Activated naive CD4-positive, alpha-beta T cell treated with anti-CD3 and anti-CD28 coated beads for 36 hours (primary cell): ENCODE results near the gene PPP2R1B. TPM values are rescaled to one million over a fixed set of nuclear protein-coding genes. Genes with fewer than 3 reads are reported as not detected.
"Not testable (repeated sequence)": the region's sequence is repeated elsewhere in the genome, so short reads cannot be mapped to it uniquely, and the experiment has no call there.

Experiments
- CTCF ChIA-PET: fragments of 350-600 bp; sonication (Branson Sonifier 250); formaldehyde crosslinking; loops from one replicate; lab custom pipeline; 2021; ENCODE audit warnings: antibody characterized with exemption; lab: Charles Lee
- DNase-seq: peaks from one replicate; pipeline ENCODE4 v3.0.0-alpha.2; 2020
- H3K27ac Mint-ChIP-seq: one replicate; pipeline ENCODE4 v1.8.0; 2021; ENCODE audit warnings: mild to moderate bottlenecking, mixed read lengths
- H3K27me3 Mint-ChIP-seq: one replicate; pipeline ENCODE4 v1.8.0; 2021; ENCODE audit warnings: low read depth, mixed read lengths
- H3K36me3 Mint-ChIP-seq: one replicate; pipeline ENCODE4 v1.8.0; 2021; ENCODE audit warnings: low read depth, mixed read lengths
- H3K4me1 Mint-ChIP-seq: one replicate; pipeline ENCODE4 v1.8.0; 2021; ENCODE audit warnings: low read depth, mixed read lengths
- H3K4me3 Mint-ChIP-seq: one replicate; pipeline ENCODE4 v1.8.0; 2021; ENCODE audit warnings: mild to moderate bottlenecking, moderate library complexity, mixed read lengths
- H3K9me3 Mint-ChIP-seq: one replicate; pipeline ENCODE4 v1.8.0; 2021; ENCODE audit warnings: mixed read lengths
- intact Hi-C: fragments of 100-400 bp; cut with micrococcal nuclease; formaldehyde crosslinking; loops from one replicate; pipeline ENCODE4 v1.15.1; 2023
- total RNA-seq, 2 experiments: library from RNA; stranded (reverse); gene quantifications; one replicate each; pipeline ENCODE4 v1.2.3, GENCODE V29; 2021

Gene PPP2R1B
- total RNA-seq, 2 experiments from 2014 or later: 36.7 to 43.8 TPM

DNA sequence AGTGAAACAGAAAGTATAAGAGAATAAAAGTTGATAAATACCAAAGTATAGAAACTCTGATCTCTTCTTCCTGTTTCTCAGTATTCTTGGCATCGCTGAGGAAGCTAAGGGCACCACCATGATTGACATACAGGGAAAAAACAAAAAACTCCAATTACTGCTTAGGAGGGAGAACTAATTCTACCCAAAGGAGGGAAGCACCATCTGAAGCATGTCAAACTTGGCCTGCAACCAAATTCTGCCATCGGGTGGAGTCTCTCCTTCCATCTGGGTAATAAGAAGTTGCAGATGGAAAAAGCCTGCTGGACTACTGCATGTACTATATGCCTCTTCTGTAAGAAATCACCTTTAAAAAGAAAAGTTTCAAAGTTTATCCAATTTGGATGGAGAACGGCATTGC, 30.5 kb upstream of the PPP2R1B start:
- H3K36me3 Mint-ChIP-seq: peaks cover 32% of the 10 kb centered on the region
- intact Hi-C loops: no loop called here
- peaks cover 2% of the 10 kb centered on the region for H3K9me3 Mint-ChIP-seq
- no peak for DNase-seq
- no peak overlapping the region for H3K4me3 Mint-ChIP-seq
- CTCF ChIA-PET: interaction anchor here (2.0 kb wide), 1 partner anchor 45 kb away, joined by 5 read pairs; no protein-coding TSS in a partner anchor
- no peak overlapping the region for H3K27ac Mint-ChIP-seq
- no peaks in the 10 kb centered on the region for H3K27me3 Mint-ChIP-seq
- peaks cover 5% of the 10 kb centered on the region for H3K4me1 Mint-ChIP-seq

GRCh38 chr11:111795334-111795985, 29.3 kb upstream of the PPP2R1B start:
- CTCF ChIA-PET: interaction anchor here (1.0 to 2.0 kb wide), 3 partner anchors 18 to 46 kb away, joined by 3 to 5 read pairs (median 3); no protein-coding TSS in a partner anchor
- H3K4me1 Mint-ChIP-seq: peaks cover 5% of the 10 kb centered on the region
- no peak for DNase-seq
- H3K27ac Mint-ChIP-seq: no peak overlapping the region
- peaks cover 2% of the 10 kb centered on the region for H3K9me3 Mint-ChIP-seq
- H3K36me3 Mint-ChIP-seq: peaks cover 29% of the 10 kb centered on the region
- H3K27me3 Mint-ChIP-seq: no peaks in the 10 kb centered on the region
- H3K4me3 Mint-ChIP-seq: no peak overlapping the region
- intact Hi-C loops: no loop called here

DNA sequence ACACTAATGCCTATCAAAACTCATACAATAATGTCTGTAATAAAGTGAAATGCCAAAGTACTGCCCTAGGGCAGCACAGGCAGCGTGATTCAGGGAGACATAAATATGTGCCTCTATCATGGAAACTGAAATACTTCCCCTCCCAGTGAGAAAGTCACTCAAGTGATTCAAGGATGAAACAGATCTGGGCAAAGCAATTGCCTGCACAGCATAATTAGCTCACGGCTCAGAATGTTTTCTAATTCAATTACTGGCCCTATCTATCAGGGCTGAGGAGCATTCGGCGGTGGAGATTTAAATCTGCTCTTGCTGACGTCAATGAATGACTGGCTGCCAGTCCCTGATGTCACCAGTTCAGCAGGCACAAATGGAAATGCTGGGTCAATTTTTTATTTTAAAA, 27.7 kb upstream of the PPP2R1B start:
- peaks cover 2% of the 10 kb centered on the region for H3K9me3 Mint-ChIP-seq
- H3K27ac Mint-ChIP-seq: no peak overlapping the region
- intact Hi-C loops: no loop called here
- DNase-seq: no peak
- CTCF ChIA-PET: interaction anchor here (1.1 kb wide), 1 partner anchor 12 kb away, joined by 3 read pairs; no protein-coding TSS in a partner anchor
- peaks cover 21% of the 10 kb centered on the region for H3K36me3 Mint-ChIP-seq
- no peaks in the 10 kb centered on the region for H3K27me3 Mint-ChIP-seq
- peaks cover 5% of the 10 kb centered on the region for H3K4me1 Mint-ChIP-seq
- H3K4me3 Mint-ChIP-seq: no peak overlapping the region

DNA sequence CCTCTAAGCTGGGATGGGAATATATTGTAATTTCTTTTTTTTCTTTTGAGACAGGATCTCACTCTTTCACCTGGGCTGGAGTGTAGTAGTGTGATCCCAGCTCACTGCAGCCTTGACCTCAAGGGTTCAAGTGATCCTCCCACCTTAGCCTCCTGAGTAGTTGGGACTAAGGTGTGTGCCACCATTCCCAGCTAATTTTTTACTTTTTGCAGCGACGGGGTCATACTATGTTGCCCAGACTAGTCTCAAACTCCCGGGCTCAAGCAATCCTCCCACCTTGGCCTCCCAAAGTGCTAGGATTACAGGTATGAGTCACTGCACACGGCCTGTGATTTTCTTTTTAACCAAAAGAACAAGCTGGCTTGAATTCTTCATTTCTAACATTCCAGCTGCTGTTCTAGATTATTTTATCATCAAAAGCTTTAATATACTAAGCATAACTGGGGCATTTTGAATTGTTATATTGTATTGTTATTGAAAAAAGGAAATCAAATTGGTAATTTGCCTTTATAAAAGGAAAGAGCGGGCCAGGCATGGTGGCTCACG, 26.8 kb upstream of the PPP2R1B start:
- intact Hi-C loops: no loop called here
- no peak for DNase-seq
- H3K9me3 Mint-ChIP-seq: peaks cover 2% of the 10 kb centered on the region
- H3K4me1 Mint-ChIP-seq: peaks cover 5% of the 10 kb centered on the region
- no peaks in the 10 kb centered on the region for H3K27me3 Mint-ChIP-seq
- H3K36me3 Mint-ChIP-seq: peaks cover 15% of the 10 kb centered on the region
- CTCF ChIA-PET: interaction anchor here (1.1 to 1.8 kb wide), 2 partner anchors 16 to 48 kb away, joined by 3 to 10 read pairs; no protein-coding TSS in a partner anchor
- H3K27ac Mint-ChIP-seq: no peak overlapping the region
- H3K4me3 Mint-ChIP-seq: no peak overlapping the region

DNA sequence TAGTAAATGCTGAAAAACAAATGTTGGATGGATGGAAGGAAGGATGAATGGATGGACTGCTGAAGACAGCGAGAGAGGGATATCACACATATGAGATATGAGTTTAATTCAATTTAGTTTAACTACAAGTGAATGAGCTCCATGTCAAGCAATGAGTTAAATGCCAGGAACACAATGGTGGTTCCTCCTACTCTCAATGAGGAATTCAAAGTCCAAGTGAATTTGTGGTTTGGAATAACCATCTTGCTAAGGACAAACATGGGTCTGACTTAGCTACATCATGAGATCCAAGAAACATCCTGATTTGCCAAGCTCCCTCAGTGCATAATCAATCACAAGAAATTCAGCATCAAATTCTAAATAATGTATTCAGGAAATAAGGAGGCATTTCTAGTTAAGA, 26.1 kb upstream of the PPP2R1B start:
- H3K9me3 Mint-ChIP-seq: peaks cover 2% of the 10 kb centered on the region
- H3K27ac Mint-ChIP-seq: no peak overlapping the region
- H3K4me3 Mint-ChIP-seq: no peak overlapping the region
- DNase-seq: no peak
- no peaks in the 10 kb centered on the region for H3K27me3 Mint-ChIP-seq
- peaks cover 11% of the 10 kb centered on the region for H3K36me3 Mint-ChIP-seq
- intact Hi-C loops: no loop called here
- CTCF ChIA-PET: interaction anchor here (1.1 to 1.8 kb wide), 2 partner anchors 15 to 49 kb away, joined by 3 to 10 read pairs; no protein-coding TSS in a partner anchor
- peaks cover 5% of the 10 kb centered on the region for H3K4me1 Mint-ChIP-seq

DNA sequence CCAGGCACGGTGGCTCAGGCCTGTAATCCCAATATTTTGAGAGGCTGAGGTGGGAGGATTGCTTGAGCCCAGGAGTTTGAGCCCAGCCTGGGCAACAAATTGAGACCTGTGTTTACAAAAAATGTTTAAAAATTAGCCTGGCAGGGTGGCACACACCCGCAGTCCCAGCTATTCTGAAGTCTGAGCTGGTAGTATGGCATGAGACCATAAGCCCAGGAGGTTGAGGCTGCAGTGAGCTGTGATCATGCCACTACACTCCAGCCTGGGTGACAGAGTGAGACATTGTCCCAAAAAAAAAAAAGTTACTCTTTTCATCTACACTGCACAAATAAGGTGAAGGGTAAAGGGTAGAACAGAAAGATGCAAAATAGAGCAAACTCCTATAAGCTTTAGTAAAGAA, 22.3 kb upstream of the PPP2R1B start:
- no peak overlapping the region for H3K4me3 Mint-ChIP-seq
- H3K36me3 Mint-ChIP-seq: peaks cover 1% of the 10 kb centered on the region
- H3K27me3 Mint-ChIP-seq: no peaks in the 10 kb centered on the region
- intact Hi-C loops: no loop called here
- DNase-seq: no peak
- CTCF ChIA-PET: interaction anchor here (0.6 to 1.4 kb wide), 5 partner anchors 9 to 386 kb away, joined by 3 read pairs; no protein-coding TSS in a partner anchor
- no peaks in the 10 kb centered on the region for H3K9me3 Mint-ChIP-seq
- H3K4me1 Mint-ChIP-seq: no peaks in the 10 kb centered on the region
- H3K27ac Mint-ChIP-seq: no peak overlapping the region

DNA sequence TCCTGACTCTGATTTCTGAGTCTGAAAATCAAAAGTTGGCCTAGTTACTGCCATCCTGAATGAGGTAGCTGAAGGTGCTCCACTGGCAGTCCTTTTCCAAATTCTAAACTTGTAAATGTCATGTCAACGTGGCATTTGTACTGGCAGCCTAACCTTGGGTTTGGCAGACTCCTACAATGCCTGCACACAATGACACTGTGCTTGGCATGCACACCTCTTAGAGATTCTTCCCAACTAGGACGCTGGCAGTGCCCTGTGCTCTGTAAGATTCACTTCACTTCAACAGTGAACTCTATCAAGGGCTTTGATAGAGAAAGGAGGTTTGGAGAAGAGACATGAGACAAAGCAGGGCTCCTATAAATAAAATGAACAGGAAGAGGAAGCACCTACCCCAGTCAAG, 21.9 kb upstream of the PPP2R1B start:
- peaks cover 2% of the 10 kb centered on the region for H3K36me3 Mint-ChIP-seq
- CTCF ChIA-PET: interaction anchor here (1.3 to 1.4 kb wide), 2 partner anchors 11 to 47 kb away, joined by 3 read pairs; no protein-coding TSS in a partner anchor
- H3K27me3 Mint-ChIP-seq: no peaks in the 10 kb centered on the region
- no peaks in the 10 kb centered on the region for H3K9me3 Mint-ChIP-seq
- intact Hi-C loops: no loop called here
- no peaks in the 10 kb centered on the region for H3K4me1 Mint-ChIP-seq
- DNase-seq: no peak
- no peak overlapping the region for H3K4me3 Mint-ChIP-seq
- H3K27ac Mint-ChIP-seq: no peak overlapping the region

DNA sequence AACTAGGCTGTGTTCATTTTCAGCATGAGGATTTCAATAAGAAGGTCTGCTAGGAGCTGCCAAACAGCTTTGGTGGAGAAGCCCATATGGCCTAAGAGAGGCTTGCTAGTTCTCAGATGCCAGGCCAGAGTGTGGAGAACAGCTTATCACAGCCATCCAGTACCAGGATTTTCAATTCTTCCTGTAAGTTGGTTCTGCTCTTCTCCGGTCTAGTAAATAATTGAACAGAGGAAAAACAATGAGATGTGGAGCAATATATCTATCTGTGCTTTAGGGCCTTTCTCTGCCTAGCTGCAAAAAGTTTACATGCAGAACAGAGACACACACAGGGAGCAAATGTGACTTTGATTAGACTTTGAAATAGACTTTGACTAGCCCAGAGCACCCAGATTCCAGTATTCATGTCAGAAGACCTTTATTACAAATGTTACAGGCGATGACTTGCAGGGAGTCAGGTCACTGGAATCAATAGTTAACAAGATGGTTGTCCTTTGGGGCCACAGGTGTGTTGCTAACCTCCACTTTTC, 19.8 kb upstream of the PPP2R1B start:
- CTCF ChIA-PET: no interaction called here
- Mint-ChIP-seq H3K36me3 (peaks cover 2% of the 10 kb centered on the region), H3K9me3 (no peaks in the 10 kb centered on the region), H3K27me3 (no peaks in the 10 kb centered on the region), H3K4me1 (no peaks in the 10 kb centered on the region), H3K27ac (no peak overlapping the region), H3K4me3 (no peak overlapping the region)
- intact Hi-C loops: no loop called here
- no peak for DNase-seq

GRCh38 chr11:111785076-111785475, 18.9 kb upstream of the PPP2R1B start:
- Mint-ChIP-seq H3K27me3 (no peaks in the 10 kb centered on the region), H3K9me3 (no peaks in the 10 kb centered on the region), H3K36me3 (peaks cover 2% of the 10 kb centered on the region), H3K4me3 (no peak overlapping the region), H3K27ac (no peak overlapping the region), H3K4me1 (no peaks in the 10 kb centered on the region)
- DNase-seq: no peak
- CTCF ChIA-PET: no interaction called here
- intact Hi-C loops: no loop called here

DNA sequence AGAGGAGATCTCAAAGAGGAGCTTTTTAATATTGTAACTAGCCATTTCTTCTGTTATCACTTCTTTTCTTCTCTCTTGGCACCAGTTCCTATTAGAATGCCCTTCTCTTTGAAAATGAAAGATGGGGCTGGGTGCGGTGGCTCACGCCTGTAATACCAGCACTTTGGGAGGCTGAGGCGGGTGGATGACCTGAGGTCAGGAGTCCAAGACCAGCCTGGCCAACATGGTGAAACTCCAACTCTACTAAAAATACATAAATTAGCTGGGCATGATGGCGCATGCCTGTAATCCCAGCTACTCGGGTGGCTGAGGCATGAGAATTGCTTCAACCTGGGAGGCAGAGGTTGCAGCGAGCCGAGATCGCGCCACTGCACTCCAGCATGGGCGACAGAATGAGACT, 18.1 kb upstream of the PPP2R1B start:
- H3K9me3 Mint-ChIP-seq, intact Hi-C loops, DNase-seq, H3K27me3 Mint-ChIP-seq, H3K4me3 Mint-ChIP-seq, H3K27ac Mint-ChIP-seq, H3K4me1 Mint-ChIP-seq, H3K36me3 Mint-ChIP-seq: not testable (repeated sequence)
- CTCF ChIA-PET: interaction anchor here (0.7 kb wide), 2 partner anchors 42 to 435 kb away, joined by 5 to 8 read pairs; no protein-coding TSS in a partner anchor

- intact Hi-C loops: no loop called here
- CTCF ChIA-PET: interaction anchor here (0.6 to 1.1 kb wide), 4 partner anchors 12 to 51 kb away, joined by 3 to 4 read pairs (median 4); partner anchors contain the start of gene PPP2R1B
- Mint-ChIP-seq H3K4me3 (no peak overlapping the region), H3K36me3 (peaks cover 2% of the 10 kb centered on the region), H3K4me1 (no peaks in the 10 kb centered on the region), H3K27ac (no peak overlapping the region), H3K9me3 (no peaks in the 10 kb centered on the region), H3K27me3 (no peaks in the 10 kb centered on the region)
- DNase-seq: no peak
These were observed 16.0 kb upstream of the PPP2R1B start for GRCh38 chr11:111782109-111782741.

DNA sequence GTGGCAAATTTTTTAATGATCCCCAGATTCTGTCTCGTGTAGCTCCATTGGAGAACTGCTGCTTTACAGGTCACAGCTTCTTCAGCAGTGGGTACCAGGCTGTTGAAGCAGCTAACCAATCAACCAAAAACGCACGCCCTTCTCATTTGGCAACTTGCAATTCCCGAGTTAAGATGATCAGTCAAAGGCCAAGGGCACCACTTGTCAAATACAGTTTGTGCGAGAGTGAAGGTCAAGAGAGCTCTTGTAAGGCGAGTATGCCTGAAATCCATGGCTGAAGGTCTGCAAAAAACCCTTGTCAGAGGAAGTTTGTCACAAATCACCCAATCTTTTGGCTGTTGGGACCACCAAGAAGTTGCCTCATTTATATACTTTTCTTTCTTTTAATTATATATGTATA, 12.9 kb upstream of the PPP2R1B start:
- no peak overlapping the region for H3K27ac Mint-ChIP-seq
- H3K27me3 Mint-ChIP-seq: no peaks in the 10 kb centered on the region
- intact Hi-C loops: no loop called here
- CTCF ChIA-PET: interaction anchor here (1.0 to 2.3 kb wide), 8 partner anchors 14 to 213 kb away, joined by 3 to 13 read pairs (median 4); no protein-coding TSS in a partner anchor
- no peaks in the 10 kb centered on the region for H3K9me3 Mint-ChIP-seq
- DNase-seq: no peak
- H3K36me3 Mint-ChIP-seq: peaks cover 2% of the 10 kb centered on the region
- H3K4me3 Mint-ChIP-seq: no peak overlapping the region
- H3K4me1 Mint-ChIP-seq: no peaks in the 10 kb centered on the region
